ENCODE data around the gene GPR35.

GPR35 gene

DNA sequence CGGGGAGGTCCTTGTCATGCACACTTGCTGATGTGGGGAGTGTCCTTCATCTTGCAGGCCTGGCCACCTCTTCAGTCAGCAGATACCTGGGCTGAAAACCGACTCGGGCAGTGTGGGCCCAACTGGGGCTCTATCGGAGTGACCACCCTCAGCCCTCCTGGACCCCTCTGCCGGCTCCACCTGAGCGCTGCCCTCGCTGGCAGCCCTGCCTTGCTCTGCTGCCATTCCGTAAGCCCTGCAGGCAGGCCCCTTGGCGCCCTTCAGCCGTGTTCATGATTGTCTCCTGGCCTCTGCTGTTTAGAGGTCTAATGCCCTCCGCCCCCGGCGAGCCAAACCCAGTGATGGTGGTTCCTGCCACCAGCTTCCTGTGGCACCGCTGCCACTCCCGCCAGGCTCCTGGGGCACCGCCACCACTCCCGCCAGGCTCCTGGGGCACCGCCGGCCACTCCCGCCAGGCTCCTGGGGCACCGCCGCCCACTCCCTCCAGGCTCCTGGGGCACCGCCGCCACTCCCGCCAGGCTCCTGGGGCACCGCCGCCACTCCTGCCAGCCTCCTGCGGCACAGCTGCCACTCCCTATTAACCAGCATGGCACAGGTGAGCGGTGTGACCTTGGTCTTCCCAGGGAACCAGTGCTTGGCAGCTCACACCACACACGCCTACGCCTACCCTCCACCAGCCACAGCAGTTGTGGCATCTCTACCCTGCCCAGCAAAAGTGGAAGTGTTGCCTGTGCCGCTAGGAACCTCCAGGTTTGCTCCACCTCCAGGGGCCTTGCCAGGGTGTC lies 22.8 kb upstream of the GPR35 start:
- DNase-seq (ENCODE audit: low read depth in 1 of 2, low spot score in 1 of 2), result no peak
- TF ChIP-seq, protein P1, sequence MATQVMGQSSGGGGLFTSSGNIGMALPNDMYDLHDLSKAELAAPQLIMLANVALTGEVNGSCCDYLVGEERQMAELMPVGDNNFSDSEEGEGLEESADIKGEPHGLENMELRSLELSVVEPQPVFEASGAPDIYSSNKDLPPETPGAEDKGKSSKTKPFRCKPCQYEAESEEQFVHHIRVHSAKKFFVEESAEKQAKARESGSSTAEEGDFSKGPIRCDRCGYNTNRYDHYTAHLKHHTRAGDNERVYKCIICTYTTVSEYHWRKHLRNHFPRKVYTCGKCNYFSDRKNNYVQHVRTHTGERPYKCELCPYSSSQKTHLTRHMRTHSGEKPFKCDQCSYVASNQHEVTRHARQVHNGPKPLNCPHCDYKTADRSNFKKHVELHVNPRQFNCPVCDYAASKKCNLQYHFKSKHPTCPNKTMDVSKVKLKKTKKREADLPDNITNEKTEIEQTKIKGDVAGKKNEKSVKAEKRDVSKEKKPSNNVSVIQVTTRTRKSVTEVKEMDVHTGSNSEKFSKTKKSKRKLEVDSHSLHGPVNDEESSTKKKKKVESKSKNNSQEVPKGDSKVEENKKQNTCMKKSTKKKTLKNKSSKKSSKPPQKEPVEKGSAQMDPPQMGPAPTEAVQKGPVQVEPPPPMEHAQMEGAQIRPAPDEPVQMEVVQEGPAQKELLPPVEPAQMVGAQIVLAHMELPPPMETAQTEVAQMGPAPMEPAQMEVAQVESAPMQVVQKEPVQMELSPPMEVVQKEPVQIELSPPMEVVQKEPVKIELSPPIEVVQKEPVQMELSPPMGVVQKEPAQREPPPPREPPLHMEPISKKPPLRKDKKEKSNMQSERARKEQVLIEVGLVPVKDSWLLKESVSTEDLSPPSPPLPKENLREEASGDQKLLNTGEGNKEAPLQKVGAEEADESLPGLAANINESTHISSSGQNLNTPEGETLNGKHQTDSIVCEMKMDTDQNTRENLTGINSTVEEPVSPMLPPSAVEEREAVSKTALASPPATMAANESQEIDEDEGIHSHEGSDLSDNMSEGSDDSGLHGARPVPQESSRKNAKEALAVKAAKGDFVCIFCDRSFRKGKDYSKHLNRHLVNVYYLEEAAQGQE (IDR thresholded peaks at IDR 0.05; ENCODE audit: insufficient replicate concordance, low read depth), result no peak
- TF ChIP-seq GABPA (IDR thresholded peaks at IDR 0.05; ENCODE audit: low read depth) (no peak), SPI1 (IDR thresholded peaks at IDR 0.05; ENCODE audit: borderline replicate concordance, low read depth) (no peak), POLR2AphosphoS5 (IDR thresholded peaks at IDR 0.05; ENCODE audit: low read depth) (no peak)
- TF ChIP-seq, protein P2, sequence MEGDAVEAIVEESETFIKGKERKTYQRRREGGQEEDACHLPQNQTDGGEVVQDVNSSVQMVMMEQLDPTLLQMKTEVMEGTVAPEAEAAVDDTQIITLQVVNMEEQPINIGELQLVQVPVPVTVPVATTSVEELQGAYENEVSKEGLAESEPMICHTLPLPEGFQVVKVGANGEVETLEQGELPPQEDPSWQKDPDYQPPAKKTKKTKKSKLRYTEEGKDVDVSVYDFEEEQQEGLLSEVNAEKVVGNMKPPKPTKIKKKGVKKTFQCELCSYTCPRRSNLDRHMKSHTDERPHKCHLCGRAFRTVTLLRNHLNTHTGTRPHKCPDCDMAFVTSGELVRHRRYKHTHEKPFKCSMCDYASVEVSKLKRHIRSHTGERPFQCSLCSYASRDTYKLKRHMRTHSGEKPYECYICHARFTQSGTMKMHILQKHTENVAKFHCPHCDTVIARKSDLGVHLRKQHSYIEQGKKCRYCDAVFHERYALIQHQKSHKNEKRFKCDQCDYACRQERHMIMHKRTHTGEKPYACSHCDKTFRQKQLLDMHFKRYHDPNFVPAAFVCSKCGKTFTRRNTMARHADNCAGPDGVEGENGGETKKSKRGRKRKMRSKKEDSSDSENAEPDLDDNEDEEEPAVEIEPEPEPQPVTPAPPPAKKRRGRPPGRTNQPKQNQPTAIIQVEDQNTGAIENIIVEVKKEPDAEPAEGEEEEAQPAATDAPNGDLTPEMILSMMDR (IDR thresholded peaks at IDR 0.05; ENCODE audit: insufficient read depth, low read length), result no peak
- Histone ChIP-seq H3K27me3 (ENCODE audit: insufficient read depth, poor library complexity, severe bottlenecking) (no peaks in the 10 kb centered on the region), H3K27ac (replicated peaks) (no peak overlapping the region), H3K4me3 (replicated peaks; ENCODE audit: insufficient read depth, low read length) (no peak overlapping the region)

DNA sequence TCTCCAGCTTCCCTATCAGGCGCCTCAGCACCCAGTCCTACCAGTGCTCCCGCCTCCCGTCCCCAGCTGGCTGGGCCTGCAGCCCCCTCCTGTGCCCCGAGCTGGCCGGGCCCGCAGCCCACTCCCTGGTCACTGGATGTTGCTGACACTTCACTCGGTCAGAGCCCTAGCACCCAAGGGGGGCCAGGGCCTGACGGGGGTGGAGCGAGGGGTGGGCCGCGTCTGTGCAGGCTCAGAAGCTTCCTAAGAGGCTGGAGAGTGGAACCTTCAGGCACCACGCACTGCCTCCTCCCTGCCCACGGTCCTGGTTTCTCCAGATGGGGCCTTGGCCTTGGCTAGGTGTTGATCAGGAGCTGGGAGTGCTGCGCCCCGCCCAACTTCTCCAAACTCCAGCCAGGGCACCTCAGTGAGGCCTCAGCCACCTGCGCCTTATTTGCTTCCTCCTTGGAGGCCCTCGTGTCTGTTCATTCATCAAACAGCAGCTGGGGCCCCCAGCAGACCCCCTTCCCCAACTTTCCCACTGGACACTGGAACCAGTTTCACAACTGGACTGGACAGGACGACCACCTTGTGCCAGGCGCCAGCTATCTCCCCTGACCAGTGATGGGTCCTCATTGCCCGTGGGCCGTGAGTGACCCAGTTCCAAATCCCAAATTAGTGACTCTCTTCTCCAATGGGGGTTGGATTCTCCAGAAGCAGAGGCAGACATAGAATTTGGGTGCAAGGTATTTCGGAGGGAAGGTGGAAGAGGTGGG lies 22.0 kb upstream of the GPR35 start:
- TF ChIP-seq SPI1 (IDR thresholded peaks at IDR 0.05; ENCODE audit: borderline replicate concordance, low read depth) (no peak), GABPA (IDR thresholded peaks at IDR 0.05; ENCODE audit: low read depth) (no peak)
- TF ChIP-seq, protein P1 (IDR thresholded peaks at IDR 0.05; ENCODE audit: insufficient replicate concordance, low read depth), result no peak
- Histone ChIP-seq H3K4me3 (replicated peaks; ENCODE audit: insufficient read depth, low read length) (no peak overlapping the region), H3K27ac (replicated peaks) (no peak overlapping the region), H3K27me3 (ENCODE audit: insufficient read depth, poor library complexity, severe bottlenecking) (no peaks in the 10 kb centered on the region)
- no peak for DNase-seq (ENCODE audit: low read depth in 1 of 2, low spot score in 1 of 2)

DNA sequence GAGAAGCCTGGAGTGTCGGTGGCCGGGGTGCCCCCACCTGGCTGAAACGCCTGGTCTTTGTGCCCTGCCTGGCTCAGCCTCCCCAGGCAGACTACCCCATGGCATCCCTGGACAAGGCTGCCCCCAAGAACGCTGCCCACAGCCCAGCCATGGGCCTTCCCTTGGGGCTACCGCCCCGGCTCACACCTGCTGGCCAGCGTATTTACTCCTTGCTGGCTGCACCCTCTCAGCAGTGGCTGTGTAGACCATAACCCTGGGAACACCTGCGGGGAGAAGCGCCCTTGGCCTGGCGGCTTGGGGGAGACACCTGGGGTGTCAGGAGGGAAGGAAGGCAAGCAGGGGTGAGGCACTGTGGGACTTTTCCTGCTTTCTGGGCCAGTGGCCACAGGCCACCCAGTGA lies 21.4 kb upstream of the GPR35 start:
- no peak for DNase-seq (ENCODE audit: low read depth in 1 of 2, low spot score in 1 of 2)
- TF ChIP-seq SPI1 (IDR thresholded peaks at IDR 0.05; ENCODE audit: borderline replicate concordance, low read depth) (no peak), POLR2AphosphoS5 (IDR thresholded peaks at IDR 0.05; ENCODE audit: low read depth) (no peak), GABPA (IDR thresholded peaks at IDR 0.05; ENCODE audit: low read depth) (no peak)
- TF ChIP-seq, protein P2 (IDR thresholded peaks at IDR 0.05; ENCODE audit: insufficient read depth, low read length), result no peak
- TF ChIP-seq, protein P1 (IDR thresholded peaks at IDR 0.05; ENCODE audit: insufficient replicate concordance, low read depth), result no peak
- Histone ChIP-seq H3K27ac (replicated peaks) (no peak overlapping the region), H3K4me3 (replicated peaks; ENCODE audit: insufficient read depth, low read length) (no peak overlapping the region), H3K27me3 (ENCODE audit: insufficient read depth, poor library complexity, severe bottlenecking) (no peaks in the 10 kb centered on the region)

All from HL-60 (cell line).